ENCODE measurements around the gene LINC01488.

DNA sequence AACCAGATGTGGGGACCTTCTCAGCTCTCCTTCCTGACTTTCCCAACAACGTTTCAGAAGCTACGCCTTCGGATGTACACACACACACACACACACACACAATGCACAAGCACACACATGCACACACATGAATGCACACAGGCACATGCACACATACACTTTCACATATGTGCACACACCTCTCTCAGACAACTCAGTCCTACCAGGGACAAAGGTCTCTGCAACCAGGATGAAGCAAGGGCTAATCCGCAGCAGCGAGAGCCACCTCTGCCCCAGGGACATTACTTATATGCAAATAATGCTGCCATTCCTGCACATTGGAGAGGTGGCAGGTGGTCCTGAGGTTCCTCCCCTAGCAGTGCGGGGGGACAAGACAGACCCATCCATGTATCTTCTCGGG, 27.4 kb upstream of the LINC01488 start:
- TF ChIP-seq, protein P1, sequence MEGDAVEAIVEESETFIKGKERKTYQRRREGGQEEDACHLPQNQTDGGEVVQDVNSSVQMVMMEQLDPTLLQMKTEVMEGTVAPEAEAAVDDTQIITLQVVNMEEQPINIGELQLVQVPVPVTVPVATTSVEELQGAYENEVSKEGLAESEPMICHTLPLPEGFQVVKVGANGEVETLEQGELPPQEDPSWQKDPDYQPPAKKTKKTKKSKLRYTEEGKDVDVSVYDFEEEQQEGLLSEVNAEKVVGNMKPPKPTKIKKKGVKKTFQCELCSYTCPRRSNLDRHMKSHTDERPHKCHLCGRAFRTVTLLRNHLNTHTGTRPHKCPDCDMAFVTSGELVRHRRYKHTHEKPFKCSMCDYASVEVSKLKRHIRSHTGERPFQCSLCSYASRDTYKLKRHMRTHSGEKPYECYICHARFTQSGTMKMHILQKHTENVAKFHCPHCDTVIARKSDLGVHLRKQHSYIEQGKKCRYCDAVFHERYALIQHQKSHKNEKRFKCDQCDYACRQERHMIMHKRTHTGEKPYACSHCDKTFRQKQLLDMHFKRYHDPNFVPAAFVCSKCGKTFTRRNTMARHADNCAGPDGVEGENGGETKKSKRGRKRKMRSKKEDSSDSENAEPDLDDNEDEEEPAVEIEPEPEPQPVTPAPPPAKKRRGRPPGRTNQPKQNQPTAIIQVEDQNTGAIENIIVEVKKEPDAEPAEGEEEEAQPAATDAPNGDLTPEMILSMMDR (IDR thresholded peaks at IDR 0.05), result no peak
- TF ChIP-seq POLR2A (IDR thresholded peaks at IDR 0.05), result no peak
